A549 (cell line): ENCODE results near the gene HRH1.

Experiments used
- CBX8 ChIP-seq: fragments of 200-600 bp; sonication (generic); IDR thresholded peaks from 2 replicates; pipeline ENCODE4 v1.6.1; 2016
- RFX5 ChIP-seq: fragments of 450-650 bp; IDR thresholded peaks from 2 replicates; pipeline ENCODE4 v1.7.1; 2014; ENCODE audit warnings: antibody characterized with exemption, mild to moderate bottlenecking, moderate library complexity
- TF ChIP-seq, protein P1 (sequence below): fragments of >200 bp; sonication (Bioruptor Twin); formaldehyde crosslinking; IDR thresholded peaks from 3 replicates; pipeline ENCODE4 v1.5.1; 2016

DNA sequence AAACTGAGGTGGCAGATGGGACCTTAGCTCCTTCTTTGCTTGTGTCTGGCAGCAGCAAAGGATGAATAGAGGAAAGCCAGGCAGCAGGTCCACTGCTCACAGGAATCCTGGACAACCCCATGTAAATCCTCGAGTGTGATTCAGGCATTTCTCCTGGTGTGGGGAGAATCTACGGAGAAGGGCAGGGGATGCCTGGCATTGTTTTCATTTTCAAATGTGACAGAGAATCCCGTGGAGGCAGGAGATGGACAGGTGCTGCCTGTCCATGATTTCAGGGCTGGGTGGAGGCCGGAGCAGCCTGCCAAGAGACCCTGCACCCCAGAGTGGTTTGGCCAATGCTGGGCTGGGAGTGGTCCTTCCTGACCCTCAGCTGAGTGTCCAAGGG is 1.7 kb downstream of the HRH1 start:
- TF ChIP-seq, protein P1, sequence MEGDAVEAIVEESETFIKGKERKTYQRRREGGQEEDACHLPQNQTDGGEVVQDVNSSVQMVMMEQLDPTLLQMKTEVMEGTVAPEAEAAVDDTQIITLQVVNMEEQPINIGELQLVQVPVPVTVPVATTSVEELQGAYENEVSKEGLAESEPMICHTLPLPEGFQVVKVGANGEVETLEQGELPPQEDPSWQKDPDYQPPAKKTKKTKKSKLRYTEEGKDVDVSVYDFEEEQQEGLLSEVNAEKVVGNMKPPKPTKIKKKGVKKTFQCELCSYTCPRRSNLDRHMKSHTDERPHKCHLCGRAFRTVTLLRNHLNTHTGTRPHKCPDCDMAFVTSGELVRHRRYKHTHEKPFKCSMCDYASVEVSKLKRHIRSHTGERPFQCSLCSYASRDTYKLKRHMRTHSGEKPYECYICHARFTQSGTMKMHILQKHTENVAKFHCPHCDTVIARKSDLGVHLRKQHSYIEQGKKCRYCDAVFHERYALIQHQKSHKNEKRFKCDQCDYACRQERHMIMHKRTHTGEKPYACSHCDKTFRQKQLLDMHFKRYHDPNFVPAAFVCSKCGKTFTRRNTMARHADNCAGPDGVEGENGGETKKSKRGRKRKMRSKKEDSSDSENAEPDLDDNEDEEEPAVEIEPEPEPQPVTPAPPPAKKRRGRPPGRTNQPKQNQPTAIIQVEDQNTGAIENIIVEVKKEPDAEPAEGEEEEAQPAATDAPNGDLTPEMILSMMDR = no peak
- TF ChIP-seq RFX5 (no peak), CBX8 (no peak)
